GM12873 (cell line): ENCODE measurements around the gene SOX15.

Source experiments
- CTCF ChIP-seq: IDR thresholded peaks from 2 replicates; pipeline ENCODE4 v1.5.1; 2012; ENCODE audit warnings: low read depth, mild to moderate bottlenecking, moderate library complexity, low read length, control low read depth; ENCODE audit not compliant: insufficient read depth; ENCODE audit errors: missing control alignments

Gene SOX15

GRCh38 chr17:7572588-7573323, 17.1 kb downstream of the SOX15 start:
- no peak for TF ChIP-seq CTCF

- no peak for TF ChIP-seq CTCF
These were observed 17.6 kb downstream of the SOX15 start for GRCh38 chr17:7572338-7572587.

- TF ChIP-seq CTCF, result no peak
These were observed 19.5 kb downstream of the SOX15 start for GRCh38 chr17:7570351-7570750.

- no peak for TF ChIP-seq CTCF
These were observed 20.3 kb downstream of the SOX15 start for GRCh38 chr17:7569571-7569970.

GRCh38 chr17:7563115-7563869, 26.6 kb downstream of the SOX15 start:
- no peak for TF ChIP-seq CTCF

GRCh38 chr17:7562208-7562605, 27.7 kb downstream of the SOX15 start:
- TF ChIP-seq CTCF, result no peak

- no peak for TF ChIP-seq CTCF
These were observed 28.2 kb downstream of the SOX15 start, which contains the start of gene SENP3 for GRCh38 chr17:7561589-7562207. Gene SENP3 (plus strand): TSS chr17:7561919. CDS start chr17:7563077, 1,158 bp downstream.
